Activated CD8-positive, alpha-beta memory T cell treated with anti-CD3 and anti-CD28 coated beads for 1 hour (primary cell): ENCODE data around the gene RER1.
"Not testable (repeated sequence)": the region's sequence is repeated elsewhere in the genome, so short reads cannot be mapped to it uniquely, and the experiment has no call there.

Experiments used
- DNase-seq, 2 donors: peaks; one replicate each; pipeline ENCODE4 v3.0.0-alpha.2; 2020; ENCODE audit warnings: low read depth in 1 of 2; ENCODE audit errors: extremely low read depth in 1 of 2

Gene RER1

DNA sequence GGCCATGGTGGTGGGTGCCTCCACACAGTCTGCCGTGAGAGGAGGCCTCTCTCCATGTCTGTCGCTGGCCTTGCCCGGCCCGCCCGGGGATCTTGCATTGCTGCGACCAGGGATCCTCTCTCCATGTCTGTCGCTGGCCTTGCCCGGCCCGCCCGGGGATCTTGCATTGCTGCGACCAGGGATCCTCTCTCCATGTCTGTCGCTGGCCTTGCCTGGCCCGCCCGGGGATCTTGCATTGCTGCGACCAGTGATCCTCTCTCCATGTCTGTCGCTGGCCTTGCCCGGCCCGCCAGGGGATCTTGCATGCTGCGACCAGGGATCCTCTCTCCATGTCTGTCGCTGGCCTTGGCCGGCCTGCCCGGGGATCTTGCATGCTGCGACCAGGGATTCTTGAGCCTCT lies 48.7 kb downstream of the RER1 start:
- DNase-seq, result not testable (repeated sequence)

DNA sequence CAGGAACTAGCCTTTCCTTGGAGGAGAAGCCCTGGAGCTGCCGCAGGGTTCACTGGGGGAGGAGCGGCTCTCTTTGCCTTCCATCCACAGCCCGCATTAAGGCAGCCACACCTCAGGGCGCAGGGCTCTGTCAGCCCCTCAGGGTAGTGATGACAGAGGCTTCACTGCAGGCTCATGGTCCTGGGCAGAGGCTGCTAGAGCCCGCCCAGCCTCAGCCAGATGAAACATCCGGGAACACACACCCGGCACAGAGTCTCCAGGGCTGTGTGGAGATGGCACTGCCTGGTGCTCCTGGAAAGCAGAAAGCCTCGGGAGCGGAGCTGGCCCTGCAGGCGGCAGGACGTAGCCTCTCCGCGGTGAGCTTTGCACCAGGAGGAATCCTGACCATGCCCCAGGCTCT lies 50.1 kb downstream of the RER1 start:
- no peak for DNase-seq

DNA sequence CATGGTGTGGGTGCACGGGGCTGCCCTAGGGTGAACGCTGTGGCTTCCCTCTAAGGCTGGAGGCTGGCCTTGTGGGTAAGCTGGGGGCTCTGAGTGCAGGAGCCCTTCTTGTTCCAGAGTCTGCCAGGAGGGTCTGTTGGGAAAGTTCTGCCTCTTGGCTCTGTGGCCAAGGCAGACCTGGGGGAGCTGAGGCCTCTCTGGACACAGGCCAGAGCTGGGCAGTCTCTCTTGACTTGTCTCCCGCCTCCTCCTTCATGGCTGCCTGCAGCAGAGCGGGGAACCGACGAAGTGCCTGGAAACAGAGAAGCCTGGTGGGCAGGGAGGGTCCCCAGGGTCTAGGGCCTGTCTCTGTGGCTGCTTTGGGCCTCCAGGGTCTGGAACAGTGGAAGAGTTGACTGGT lies 51.0 kb downstream of the RER1 start:
- DNase-seq, result no peak

DNA sequence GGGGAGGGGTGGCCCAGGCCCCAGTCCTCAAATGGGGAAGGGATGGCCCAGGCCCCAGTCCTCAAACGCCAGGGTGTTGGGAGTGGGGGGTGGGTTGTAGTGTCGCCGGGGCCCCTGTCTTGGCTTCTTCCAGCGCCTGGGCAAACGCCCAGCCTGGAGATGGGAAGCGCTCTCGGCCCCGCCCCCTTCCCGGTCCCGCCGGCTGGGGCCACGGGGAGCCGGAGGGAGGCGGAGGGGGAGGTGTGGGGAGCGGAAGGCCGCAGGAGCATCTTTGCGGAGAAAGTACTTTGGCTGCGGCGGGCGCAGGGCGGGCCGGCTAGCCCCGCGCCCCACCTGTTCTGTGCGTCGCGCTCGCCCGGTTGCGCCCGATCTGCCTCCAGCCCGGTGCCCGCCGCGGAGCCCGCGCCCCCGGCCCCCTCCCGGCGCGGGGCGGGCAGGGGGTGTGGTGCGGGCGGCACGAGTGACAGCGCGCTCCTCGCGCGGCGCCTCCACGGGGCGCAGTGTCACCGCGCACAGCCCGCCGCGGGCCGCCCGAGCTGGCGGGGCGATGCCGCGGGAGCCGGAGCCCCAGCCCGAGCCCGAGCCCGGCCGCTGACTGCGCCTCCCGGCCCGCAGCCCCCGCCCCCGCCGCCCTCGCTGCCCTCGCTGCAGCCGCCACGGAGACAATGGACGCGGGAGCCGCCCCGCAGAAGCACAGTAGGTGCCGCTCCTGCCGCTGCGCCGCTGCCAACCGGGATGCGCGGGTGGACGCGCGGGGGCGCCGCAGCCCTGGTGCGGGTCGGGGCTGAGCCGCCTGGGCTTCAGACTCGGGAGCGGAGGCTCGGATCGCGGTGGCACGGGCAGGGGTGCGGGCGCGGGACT lies 51.9 kb downstream of the RER1 start:
- no peak for DNase-seq

DNA sequence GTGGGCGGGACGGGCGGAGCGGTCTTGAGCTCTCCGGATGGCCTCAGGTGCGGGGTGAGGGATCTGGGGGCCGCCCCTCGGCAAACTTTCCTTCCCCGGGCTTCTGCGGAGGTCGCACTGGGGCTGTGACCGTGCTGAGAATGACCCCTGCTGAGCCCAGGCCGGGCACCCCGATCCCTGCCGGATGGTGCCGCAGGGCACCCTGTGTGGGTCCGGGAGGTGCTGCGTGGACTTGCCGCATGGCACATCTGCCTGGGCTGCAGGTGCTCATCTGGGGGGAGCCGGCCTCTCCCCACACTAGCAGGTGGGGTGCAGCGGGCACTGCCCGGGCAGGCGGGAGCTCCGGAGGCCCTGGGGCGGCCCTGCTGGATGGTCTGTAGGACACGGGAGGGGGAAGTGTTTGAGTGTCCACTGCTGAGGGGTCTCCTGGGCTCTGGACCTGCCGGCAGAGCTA lies 52.5 kb downstream of the RER1 start:
- no peak for DNase-seq

DNA sequence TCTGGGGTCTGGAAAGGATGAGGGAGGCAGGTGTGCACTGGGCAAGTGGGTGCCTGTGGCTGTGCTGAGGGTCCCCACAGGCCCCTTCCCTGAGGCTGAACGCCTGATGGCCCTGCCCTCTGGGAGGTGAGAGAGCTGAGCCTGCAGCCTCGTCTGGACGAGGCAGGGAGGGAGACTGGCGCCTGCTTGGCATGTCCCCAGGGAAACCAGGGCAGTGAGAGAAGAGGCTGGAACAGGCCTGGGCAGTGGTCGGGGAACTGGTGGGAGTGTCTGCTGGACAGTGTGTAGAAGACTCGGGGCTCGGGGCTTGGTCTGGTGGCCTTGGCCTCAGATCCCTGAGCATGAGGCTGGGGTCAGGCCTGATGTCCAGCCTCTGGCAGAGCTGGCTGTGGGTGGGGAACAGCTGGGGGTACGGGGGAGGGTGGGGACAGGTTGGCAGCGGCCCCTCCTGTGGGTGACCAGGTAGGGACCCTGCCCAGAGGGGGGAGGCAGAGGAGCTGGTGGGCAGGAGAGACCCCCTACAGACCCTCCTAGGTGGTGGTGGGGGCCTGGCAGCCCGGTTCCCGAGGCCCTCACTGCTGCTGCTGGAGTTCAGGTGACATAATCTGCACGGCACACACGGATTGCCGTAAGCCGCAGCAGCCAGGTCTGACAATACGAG lies 53.7 kb downstream of the RER1 start:
- DNase-seq, result no peak

DNA sequence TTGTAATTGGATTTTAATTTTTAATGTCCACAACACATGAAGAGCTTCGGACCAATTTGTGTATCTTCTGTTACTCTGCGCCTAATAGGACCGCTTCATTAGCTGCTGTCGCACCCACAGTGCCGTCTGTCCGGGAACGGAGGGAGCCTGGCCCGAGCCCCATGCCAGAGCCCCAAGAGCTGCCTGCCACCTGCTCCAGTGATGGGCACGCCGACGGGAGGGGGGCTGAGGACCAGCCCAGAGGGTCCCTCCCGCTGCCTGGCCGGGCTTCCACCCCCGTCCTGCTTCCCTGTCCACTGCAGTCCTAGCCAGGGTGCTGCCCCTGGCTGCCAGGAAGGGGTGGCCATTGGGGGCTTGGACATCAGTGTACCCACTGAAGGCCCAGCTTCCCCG lies 54.2 kb downstream of the RER1 start:
- DNase-seq, result no peak

DNA sequence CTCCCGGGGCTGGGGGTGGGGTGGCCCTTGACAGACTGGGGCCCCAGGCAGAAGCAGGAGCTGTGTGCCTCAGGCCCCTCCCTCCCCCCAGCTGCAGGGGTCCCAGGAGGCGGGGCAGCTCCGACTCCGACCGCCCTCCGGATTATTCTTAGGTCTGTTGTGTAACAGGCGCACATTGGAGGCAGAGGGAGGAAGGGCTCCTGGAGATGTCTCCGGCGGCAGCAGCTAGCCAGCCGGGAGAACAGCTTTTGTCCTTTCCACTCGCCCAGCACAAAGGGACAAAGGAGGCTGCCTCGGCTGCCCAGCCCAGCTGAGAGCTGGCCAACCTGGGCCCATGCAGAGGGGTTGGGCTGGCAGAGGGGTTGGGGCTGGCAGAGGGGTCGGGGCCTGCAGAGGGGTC lies 54.8 kb downstream of the RER1 start:
- no peak for DNase-seq

DNA sequence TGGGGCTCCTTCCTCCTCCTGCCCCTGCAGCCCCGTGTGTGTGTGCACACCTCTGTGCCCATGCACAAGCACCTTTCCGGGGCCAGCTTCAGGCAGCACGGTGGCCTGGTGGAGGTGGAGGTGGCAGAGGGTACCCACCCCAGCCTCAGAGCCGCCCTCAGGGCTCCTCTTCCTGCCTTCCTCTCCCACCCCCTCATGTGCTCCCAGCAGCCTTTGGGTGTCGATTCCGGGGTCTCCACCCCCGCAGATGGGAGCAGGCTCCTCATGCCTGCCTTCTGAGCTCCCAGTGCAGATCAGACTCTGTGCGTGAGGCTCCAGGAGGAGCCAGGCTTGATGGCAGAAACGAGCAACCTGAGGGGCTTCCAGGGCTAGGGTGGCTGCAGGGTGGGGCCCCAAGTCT lies 55.2 kb downstream of the RER1 start:
- no peak for DNase-seq

DNA sequence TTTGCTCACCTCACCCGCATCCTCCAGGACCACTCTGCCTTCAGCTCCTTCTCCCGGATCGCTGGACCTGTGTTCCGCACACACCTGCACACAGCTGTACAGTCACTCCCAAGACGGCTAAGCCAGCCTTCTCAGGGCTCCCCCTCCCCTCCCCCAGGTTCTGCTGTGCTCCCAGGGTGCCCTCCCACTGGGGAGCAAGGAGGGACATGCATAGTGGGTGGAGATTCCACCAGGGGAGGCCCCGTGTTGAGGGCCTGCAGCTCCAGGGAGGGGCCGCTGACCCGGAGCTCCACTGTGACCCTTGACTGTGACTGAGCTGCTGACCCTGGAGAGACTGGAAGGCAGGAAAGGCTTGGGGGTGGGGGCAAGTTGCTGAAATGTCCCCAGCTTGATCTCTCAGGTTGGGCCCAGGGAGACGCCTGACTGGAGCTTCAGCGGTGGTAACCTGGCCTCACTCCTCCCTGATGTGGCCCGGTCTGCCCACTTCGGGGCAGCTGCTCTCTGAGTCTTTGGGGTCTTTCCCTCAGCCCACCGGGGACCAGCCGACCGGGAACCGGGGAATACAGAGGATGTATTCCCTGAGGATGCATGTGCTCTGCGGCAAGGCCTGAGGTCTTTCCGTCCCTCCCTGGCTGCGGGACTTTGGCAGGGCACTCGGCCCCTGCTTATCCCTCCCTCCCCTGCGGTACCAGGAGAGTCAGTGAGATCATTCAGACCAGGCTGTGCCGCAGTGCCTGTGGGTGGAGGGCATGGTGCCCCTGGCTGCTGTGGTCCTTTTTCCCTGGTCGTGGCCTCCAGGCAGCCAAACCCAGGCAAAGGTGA lies 55.8 kb downstream of the RER1 start:
- DNase-seq, result no peak

DNA sequence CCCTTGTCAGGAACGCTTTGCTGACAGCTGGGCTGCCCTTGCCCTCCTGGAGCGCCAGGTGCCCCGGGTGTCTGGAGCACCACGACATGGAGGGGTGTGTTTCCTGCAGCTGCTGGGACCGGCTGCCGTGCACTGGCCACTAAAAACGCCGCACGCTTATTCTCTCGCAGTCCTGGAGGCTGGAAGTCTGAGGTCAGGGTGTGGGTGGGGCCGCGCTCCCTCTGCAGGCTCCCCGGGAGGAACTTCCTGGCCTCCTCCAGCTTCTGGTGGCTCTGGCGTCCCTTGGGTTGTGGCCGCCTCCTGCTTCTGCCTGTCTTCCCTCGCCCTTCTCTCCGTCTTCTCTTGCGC lies 56.4 kb downstream of the RER1 start:
- no peak for DNase-seq

DNA sequence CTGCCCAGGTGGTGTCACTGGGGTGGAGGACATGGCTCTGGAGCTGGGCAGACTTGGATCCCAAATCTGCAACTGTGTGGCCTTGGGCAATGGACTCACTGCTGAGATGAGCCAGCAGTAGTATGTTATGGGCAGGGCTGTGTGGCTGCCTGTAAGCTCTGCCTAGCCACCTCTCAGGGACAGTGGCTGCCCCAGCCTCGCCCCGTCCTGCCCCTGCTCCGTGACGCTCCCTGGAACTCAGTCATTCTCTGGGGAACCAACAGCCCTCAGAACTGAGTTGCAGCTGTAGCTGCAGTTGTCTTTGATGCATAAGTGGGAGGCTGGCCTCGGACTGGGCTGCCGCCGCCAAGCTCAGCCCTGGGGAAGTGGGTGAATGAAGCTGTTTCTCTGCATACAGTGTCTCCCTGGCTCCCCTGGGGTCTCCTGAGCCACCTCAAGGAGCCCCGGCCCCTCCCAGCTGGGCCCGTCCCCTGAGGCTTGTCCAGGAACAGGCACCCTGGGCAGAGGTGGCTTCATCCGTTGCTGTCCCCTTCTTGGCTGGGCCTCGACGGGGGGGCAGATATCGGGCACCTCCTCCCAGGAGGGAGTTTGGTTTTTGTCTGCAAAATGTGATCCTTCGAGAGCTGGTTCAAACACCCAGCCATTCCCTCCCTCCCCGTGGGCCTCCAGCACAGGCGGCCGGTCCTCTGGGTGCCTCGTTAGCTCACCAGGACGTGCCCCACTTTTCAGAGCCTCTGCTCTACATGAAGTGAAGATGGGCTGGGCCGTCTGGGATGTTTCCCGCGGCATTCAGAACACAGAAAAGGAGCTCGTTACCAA lies 58.2 kb downstream of the RER1 start:
- DNase-seq, result no peak

DNA sequence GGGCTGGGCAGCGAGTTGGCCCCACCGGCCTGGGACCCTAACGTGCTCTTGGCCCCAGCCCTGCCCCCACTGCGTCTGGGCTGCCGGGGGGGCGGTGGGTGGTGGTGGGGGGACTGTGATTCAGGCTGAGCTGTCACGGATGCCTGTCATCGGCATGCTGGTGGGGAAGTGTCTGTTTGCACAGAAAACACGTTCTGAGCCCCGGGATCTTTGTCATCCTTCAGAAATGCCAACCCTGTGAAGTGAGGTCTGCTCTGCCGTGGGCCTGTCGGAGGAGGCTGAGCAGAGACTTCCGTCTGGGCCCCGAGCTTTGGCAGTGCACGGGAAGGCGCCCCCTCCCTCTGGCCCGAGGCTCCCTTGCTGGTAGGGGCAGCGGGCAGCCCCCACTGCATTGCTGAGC lies 60.1 kb downstream of the RER1 start:
- DNase-seq, result no peak

DNA sequence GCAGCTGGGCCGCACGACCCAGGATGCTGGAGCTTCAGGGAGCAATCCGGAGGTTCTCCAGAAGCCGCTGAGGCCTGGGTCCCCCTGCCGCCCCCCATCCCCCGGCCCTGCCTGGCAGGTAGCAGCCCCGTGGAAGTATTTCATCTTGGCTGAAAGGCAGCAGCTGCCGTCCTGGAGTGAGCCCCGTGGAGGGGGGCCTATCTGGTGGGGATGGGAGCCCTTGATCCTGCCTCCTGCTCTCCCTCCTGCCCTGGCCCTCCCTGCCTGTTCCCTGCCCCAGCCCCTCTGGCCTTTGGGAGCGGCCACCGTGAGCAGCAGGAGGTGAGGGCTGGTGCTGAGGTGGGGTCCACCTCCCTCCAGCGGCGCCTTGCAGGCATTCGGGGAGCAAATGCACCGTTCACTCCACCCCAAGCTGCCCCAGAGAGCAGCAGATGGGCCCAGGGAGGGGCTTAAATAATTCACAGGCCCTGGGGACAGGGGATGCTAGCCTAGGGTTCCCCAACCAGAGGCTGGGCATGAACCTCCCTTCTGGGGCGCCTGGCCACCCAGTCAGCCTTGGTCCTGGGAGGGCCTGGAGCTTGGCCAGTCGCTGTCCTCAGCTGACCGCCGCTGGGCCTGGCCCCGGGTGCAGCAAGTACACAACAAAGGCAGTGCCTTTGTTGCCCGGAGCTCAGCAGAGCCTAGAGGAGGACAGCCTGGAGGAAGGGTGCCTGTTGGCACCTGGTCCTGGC lies 60.7 kb downstream of the RER1 start:
- DNase-seq, result no peak

DNA sequence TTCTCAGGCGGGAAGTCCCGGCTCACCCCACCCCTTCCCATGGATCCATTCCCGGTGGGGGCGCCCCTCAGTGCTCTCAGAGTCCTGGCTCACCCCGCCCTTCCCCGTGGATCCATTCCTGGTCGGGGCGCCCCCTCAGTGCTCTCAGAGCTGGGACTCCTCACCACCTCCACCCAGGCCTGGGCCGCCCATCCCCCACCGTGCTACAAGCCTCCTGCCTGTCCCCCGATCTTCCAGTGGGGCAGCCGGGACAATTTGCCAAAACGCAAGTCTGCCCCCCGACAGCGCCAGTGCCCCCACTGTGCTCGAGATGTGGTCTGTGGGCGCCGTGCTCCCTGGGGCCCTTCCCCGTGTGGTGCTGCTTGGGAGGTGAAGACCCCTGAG lies 61.3 kb downstream of the RER1 start:
- no peak for DNase-seq

DNA sequence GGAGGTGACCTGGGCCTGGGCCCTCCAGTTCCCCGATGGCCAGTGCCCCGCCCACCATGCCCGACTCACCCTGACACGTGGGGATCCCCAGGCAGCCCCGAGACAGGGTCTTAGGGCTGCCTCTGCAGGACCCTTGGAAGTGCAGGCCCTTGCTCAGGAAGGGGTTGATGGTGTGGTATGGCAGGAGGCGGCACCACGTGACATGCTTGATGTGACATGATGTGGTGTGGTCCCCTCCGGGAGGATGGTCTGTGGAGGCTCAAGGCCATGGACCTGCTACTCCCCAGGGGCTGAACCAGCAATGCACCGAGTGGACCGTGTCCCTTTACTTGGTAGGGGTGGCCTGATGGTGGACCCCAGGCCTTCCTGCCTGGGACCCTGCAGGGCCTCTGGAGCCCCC lies 62.6 kb downstream of the RER1 start:
- DNase-seq, result no peak
